ENCODE results near the gene RADIL.

GRCh38 chr7:4919969-4920766 is 36.7 kb upstream of the RADIL start:
- TF ChIP-seq POLR2AphosphoS5 (IDR thresholded peaks at IDR 0.05) = no peak
- no peak for TF ChIP-seq POLR2A (IDR thresholded peaks at IDR 0.05)
- TF ChIP-seq CTCF (IDR thresholded peaks at IDR 0.05) = no peak
- TF ChIP-seq EP300 (IDR thresholded peaks at IDR 0.05) = no peak
